Body of pancreas (tissue), 4 donors: Measurements from ENCODE around the gene KLF15.

ENCODE experiments used
- POLR2A ChIP-seq, 3 donors: fragments of 450-650 bp; IDR thresholded peaks; one replicate each; pipeline ENCODE4 v1.6.1; 2016; ENCODE audit warnings: antibody characterized with exemption in 3 of 3, mild to moderate bottlenecking in 2 of 3
- TF ChIP-seq, protein P1 (sequence below), 7 experiments: fragments of 450-650 bp in 4 of 7; fragments of 200-600 bp in 3 of 7; sonication (generic) in 3 of 7; IDR thresholded peaks; one replicate each; pipeline ENCODE4 v1.5.1; 2016 to 2019; ENCODE audit warnings: antibody characterized with exemption in 7 of 7

DNA sequence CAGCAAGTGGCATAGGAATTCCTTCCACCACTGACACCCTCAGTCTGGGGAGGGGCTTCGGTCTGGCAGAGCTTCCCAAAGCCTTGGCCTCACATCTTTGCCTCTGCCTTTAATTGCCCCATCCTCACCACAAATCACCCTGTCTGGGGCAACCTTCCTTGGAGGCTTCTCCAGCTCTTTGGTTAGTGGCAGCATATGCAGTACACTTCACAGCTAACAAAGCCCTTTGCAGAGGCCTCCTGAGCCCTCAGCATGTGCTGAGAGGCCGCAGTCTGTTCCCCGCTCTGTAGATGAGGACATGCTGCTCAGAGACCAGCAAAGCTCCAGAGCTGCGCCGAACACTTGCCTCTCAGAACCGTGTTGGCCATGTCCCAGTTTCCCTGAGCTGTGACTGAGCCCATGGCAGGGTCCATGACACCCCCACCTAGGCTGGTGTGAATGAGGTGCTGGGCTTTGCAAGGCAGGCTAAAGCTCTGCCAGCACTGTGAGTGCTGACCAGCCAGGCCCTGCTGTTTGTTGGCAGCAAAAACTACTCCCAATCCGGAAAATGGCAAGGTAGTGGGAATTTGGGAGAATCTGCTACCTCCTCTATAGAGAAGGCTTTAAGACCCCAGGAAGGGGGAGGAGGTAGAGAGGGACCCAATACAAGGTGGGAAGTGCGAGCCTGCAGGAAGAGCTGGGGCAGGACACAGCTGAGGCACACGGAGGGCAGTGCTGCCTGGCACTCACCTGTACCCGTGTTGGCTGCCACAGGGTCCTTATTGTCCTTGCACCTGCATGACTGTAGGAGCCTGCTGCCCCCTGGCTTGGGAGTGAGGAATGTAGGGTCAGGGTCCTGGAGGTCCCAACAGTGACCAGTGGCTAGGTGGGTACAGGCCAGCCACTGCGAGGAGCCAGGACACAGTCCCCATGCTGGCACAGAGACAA lies 8.4 kb upstream of the KLF15 start:
- TF ChIP-seq, protein P1, sequence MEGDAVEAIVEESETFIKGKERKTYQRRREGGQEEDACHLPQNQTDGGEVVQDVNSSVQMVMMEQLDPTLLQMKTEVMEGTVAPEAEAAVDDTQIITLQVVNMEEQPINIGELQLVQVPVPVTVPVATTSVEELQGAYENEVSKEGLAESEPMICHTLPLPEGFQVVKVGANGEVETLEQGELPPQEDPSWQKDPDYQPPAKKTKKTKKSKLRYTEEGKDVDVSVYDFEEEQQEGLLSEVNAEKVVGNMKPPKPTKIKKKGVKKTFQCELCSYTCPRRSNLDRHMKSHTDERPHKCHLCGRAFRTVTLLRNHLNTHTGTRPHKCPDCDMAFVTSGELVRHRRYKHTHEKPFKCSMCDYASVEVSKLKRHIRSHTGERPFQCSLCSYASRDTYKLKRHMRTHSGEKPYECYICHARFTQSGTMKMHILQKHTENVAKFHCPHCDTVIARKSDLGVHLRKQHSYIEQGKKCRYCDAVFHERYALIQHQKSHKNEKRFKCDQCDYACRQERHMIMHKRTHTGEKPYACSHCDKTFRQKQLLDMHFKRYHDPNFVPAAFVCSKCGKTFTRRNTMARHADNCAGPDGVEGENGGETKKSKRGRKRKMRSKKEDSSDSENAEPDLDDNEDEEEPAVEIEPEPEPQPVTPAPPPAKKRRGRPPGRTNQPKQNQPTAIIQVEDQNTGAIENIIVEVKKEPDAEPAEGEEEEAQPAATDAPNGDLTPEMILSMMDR (IDR thresholded peaks at IDR 0.05), result peak in 1 of 7 experiments; percentile 5
- no peak for TF ChIP-seq POLR2A (IDR thresholded peaks at IDR 0.05)
